Fibroblast of skin of right biceps (primary cell): ENCODE data around the gene PFKFB2.

Experiments
- DNase-seq: peaks from one replicate; pipeline ENCODE4 v3.0.0-alpha.2; 2013

PFKFB2 gene

DNA sequence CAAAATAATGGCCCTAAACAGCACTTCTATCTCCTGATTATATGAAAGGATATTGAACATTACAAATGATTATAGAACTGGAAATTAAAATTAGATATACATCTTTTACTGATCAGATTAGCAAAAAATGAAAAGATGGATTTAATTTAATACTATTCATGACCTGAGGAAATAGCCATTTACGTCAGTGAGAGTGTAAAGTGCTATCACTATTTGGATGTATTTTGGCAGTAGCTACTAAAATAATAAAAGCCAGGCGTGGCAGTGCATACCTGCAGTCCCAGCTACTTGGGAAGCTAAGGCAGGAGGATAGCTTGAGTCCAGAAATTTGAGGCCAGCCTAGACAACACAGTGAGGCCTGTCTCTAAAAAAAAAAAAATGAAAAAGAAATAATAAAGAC lies 40.9 kb downstream of the PFKFB2 start:
- DNase-seq: no peak

DNA sequence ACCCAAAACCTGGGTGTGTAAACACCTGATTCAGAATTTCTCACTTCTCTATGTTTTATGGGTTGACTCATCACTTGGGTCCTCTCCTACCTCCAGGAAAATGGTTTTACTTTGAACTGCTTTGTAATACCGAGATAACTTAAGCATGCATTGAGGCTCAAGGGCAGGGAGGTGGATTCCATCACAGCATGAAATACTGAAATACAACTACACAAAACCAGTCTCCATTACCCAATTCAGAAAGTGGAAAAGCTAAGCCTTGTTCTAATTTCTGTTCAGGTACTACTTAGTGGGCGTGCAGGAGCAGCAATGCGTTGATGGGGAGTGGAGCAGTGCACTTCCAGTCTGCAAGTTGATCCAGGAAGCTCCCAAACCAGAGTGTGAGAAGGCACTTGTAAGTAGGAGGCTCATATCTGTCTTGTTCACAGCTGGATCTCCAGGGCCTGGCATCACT lies 44.8 kb downstream of the PFKFB2 start:
- DNase-seq: no peak

DNA sequence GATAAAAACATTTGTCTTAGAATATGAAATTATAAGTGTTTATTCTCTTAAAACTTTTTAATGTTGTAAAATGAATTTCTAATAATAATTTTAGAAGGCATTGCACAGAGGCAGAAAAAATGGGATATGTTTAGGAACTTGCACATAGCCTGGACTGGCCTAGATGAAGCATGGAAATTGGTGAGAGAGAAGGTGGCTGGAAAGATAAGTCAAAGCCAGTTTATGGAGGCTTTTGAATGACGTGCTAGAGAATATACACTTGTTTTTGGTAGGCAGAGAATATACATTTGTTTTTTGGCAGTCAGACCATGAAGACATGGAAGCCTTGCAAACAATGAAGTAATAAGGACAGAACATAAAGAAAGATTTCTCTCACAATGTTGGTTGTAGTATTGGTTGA lies 48.6 kb downstream of the PFKFB2 start:
- no peak for DNase-seq

DNA sequence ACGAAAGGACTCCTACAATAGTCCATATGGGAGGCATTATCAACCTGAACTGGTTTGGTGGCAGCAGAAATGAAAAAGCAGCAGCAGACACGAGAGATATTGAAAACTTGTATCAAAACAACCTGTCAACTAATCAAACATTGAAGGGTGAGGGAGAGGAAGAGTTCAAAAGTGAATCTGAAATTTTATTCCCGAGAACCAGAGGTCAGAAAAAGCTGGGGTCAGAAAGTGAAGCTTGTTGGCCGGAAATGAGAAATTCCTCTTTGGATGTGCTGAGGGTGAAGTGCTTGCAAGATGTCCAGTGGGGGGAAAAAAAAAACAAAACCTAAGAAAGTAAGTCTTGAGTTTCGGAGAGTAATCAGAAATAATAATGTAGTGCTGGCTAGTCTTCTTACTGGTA lies 49.1 kb downstream of the PFKFB2 start:
- DNase-seq: no peak

GRCh38 chr1:207102659-207103058 lies 49.6 kb downstream of the PFKFB2 start:
- DNase-seq: no peak

DNA sequence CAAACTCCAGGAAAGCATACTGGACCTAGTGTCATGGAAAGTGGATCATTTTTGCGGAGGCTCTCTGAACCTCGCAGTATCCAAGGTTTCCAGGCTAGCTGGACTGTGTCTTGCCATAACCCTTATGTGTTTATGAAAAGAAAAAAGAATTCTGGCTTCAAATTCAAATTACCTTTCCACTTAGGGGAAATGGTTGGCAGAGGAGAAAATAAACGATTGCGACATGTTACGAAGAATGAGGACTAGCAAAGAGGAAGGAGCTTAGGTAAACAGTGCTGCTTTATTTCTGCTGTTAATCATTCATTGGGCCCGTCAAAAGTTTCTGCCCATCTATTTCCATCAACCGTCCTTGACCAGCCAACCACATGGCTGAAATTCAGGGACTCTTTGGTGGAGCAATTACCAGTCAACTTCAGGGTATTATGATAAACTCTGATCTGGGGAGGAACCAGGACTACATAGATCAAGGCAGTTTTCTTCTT lies 50.9 kb downstream of the PFKFB2 start, which contains the start of gene C4BPA:
C4BPA (plus strand) TSS at position 342 of the 482 bp plus-strand sequence. CDS start 8,793 bp downstream, outside the sequence.
- no peak for DNase-seq

DNA sequence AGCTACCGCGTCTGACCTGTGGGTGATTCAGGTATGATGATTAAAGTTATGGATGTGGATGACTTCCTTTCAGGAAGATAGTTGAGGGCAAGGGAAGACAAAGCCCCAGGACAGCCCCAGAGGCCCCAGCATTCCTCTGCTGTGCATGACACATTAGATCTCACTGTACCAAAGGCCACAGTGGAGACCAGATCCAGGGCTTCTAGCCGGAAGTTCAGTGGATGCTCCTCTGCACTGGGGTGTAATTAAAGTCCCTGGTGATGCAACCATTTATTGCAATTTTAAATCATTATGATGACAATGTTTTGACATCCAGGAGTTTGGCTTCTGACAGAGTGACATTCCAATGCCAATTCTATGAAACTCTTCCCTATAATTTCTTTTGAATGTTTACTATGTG lies 55.9 kb downstream of the PFKFB2 start:
- peak; percentile 7 for DNase-seq

- no peak for DNase-seq
These were observed 59.7 kb downstream of the PFKFB2 start for GRCh38 chr1:207112616-207113296.

- peak; percentile 35 for DNase-seq
These were observed 62.2 kb downstream of the PFKFB2 start for GRCh38 chr1:207115269-207115668.

- DNase-seq: no peak
These were observed 71.3 kb downstream of the PFKFB2 start for GRCh38 chr1:207124389-207124788.

GRCh38 chr1:207128336-207128921 lies 75.4 kb downstream of the PFKFB2 start:
- DNase-seq: no peak

DNA sequence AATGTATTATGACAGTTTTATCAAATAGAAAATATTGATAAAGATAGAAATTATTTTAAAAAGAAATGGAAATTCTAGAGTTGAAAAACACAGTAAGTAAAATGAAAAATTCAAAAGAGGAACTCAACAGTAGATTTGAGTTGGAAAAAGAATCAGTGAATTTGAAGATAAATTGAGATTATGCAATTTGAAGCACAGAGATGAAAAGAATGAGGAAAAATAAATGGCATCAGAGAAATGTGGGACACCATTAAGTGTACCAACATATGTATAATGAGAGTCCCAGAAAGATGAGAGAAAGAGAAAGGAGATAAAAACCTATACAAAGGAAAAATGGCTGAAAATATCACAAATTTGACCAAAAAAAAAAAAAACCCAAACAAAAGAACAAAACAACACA lies 76.0 kb downstream of the PFKFB2 start:
- no peak for DNase-seq
